Measurements from ENCODE around the gene SCN2A. TPM values are rescaled to one million over a fixed set of nuclear protein-coding genes. Genes with fewer than 3 reads are reported as not detected.

The SCN2A gene
- total and polyA plus RNA-seq, 10 of the 15 experiments (the other 5 are each of a cell fraction or from before 2014, with no cell fraction given): 0.01 TPM; not detected in 8

DNA sequence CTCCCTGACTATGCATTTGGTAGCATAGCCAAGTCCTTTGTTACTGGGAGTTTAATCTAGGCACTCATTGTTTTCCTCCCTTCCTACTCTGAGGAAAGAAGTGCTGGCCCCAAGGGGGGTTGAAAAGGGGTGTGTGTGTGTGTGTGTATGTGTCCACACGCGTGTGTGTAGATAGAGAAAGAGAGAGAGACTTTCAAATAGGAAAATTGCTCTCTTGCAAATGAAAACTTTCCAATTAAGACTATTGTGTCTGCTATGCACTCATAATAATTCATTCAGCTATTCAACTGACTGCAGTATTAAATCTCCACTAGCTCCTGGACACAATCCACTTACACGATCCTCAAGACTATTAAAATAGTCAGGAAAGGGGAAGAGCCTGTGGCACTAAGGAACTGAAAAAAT lies 137.4 kb downstream of the SCN2A start:
- no peak for FAIRE-seq
- RAD21 ChIA-PET (ENCODE audit: unreplicated experiment): interaction anchor here (0.6 to 1.8 kb wide), 3 partner anchors 15 to 498 kb away, joined by 3 read pairs; no protein-coding TSS in a partner anchor
- Histone ChIP-seq H3K79me2 (ENCODE audit: control insufficient read depth, insufficient read depth, low read length) (no peaks in the 10 kb centered on the region), H3K27me3 (replicated peaks in 1 of 2; ENCODE audit: control insufficient read depth in 2 of 2, insufficient read depth in 2 of 2, low read length in 1 of 2) (no peaks in the 10 kb centered on the region), H3K9ac (ENCODE audit: control insufficient read depth, insufficient read depth, low read length) (no peak overlapping the region), H3K4me1 (ENCODE audit: control insufficient read depth, insufficient read depth, low read length) (no peaks in the 10 kb centered on the region), H3K36me3 (ENCODE audit: control insufficient read depth in 2 of 2, insufficient read depth in 2 of 2, low read length in 1 of 2) (no peaks in the 10 kb centered on the region), H3K4me3 (no peak overlapping the region), H3K4me2 (ENCODE audit: control insufficient read depth, insufficient read depth) (no peak overlapping the region), H3K27ac (ENCODE audit: control insufficient read depth, insufficient read depth) (no peak overlapping the region), H3K9me3 (replicated peaks; ENCODE audit: control insufficient read depth, insufficient read depth, low read length) (no peaks in the 10 kb centered on the region), H2AFZ (ENCODE audit: control insufficient read depth, low read depth, low read length) (no peak overlapping the region), H4K20me1 (ENCODE audit: control insufficient read depth, insufficient read depth) (no peaks in the 10 kb centered on the region)
- no TSS peak for BruUV-seq (replicated peaks)
- CTCF ChIA-PET: interaction anchor here (0.6 kb wide), 1 partner anchor 459 kb away, joined by 3 read pairs; no protein-coding TSS in a partner anchor
- TF ChIP-seq MYB (IDR thresholded peaks at IDR 0.05; ENCODE audit: borderline replicate concordance, low read depth, low read length) (no peak), GATAD2B (conservative IDR thresholded peaks at IDR 0.05; ENCODE audit: low read depth) (no peak), SIX5 (IDR thresholded peaks at IDR 0.05; ENCODE audit: low read depth, low read length, severe bottlenecking) (no peak), CHD1 (IDR thresholded peaks at IDR 0.05; ENCODE audit: low read depth, low read length) (no peak), NRF1 (conservative IDR thresholded peaks at IDR 0.05; ENCODE audit: low read depth, low read length) (no peak), NR2F1 (conservative IDR thresholded peaks at IDR 0.05) (no peak), JUNB (IDR thresholded peaks at IDR 0.05) (no peak), TCF7 (IDR thresholded peaks at IDR 0.05; ENCODE audit: borderline replicate concordance) (no peak)
- TF ChIP-seq, protein P1, sequence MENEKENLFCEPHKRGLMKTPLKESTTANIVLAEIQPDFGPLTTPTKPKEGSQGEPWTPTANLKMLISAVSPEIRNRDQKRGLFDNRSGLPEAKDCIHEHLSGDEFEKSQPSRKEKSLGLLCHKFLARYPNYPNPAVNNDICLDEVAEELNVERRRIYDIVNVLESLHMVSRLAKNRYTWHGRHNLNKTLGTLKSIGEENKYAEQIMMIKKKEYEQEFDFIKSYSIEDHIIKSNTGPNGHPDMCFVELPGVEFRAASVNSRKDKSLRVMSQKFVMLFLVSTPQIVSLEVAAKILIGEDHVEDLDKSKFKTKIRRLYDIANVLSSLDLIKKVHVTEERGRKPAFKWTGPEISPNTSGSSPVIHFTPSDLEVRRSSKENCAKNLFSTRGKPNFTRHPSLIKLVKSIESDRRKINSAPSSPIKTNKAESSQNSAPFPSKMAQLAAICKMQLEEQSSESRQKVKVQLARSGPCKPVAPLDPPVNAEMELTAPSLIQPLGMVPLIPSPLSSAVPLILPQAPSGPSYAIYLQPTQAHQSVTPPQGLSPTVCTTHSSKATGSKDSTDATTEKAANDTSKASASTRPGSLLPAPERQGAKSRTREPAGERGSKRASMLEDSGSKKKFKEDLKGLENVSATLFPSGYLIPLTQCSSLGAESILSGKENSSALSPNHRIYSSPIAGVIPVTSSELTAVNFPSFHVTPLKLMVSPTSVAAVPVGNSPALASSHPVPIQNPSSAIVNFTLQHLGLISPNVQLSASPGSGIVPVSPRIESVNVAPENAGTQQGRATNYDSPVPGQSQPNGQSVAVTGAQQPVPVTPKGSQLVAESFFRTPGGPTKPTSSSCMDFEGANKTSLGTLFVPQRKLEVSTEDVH (IDR thresholded peaks at IDR 0.05; ENCODE audit: low read depth, partially characterized antibody): no peak
- POLR2A ChIA-PET: no interaction called here
- in situ Hi-C loops (cut with MboI) (no loop called here), intact Hi-C loops (cut with micrococcal nuclease; ENCODE audit: unreplicated experiment) (no loop called here)
- DNase-seq (ENCODE audit: low read depth, low spot score): no peak
- no peak for ATAC-seq
- SMC1A ChIA-PET (ENCODE audit: uncharacterized antibody, unreplicated experiment): interaction anchor here (0.6 to 1.0 kb wide), 2 partner anchors 211 to 712 kb away, joined by 3 read pairs; no protein-coding TSS in a partner anchor
- WGBS (ENCODE audit: insufficient coverage, insufficient replicate concordance, low lambda C conversion rate, missing lambda C conversion rate): 0% methylated on average over 3 of the region's 3 CpGs
